ENCODE measurements around the gene HMGN3. TPM values are rescaled to one million over a fixed set of nuclear protein-coding genes. Genes with fewer than 3 reads are reported as not detected.

Gene HMGN3
- 40.4 and 71.4 TPM in 2 replicates for total RNA-seq

DNA sequence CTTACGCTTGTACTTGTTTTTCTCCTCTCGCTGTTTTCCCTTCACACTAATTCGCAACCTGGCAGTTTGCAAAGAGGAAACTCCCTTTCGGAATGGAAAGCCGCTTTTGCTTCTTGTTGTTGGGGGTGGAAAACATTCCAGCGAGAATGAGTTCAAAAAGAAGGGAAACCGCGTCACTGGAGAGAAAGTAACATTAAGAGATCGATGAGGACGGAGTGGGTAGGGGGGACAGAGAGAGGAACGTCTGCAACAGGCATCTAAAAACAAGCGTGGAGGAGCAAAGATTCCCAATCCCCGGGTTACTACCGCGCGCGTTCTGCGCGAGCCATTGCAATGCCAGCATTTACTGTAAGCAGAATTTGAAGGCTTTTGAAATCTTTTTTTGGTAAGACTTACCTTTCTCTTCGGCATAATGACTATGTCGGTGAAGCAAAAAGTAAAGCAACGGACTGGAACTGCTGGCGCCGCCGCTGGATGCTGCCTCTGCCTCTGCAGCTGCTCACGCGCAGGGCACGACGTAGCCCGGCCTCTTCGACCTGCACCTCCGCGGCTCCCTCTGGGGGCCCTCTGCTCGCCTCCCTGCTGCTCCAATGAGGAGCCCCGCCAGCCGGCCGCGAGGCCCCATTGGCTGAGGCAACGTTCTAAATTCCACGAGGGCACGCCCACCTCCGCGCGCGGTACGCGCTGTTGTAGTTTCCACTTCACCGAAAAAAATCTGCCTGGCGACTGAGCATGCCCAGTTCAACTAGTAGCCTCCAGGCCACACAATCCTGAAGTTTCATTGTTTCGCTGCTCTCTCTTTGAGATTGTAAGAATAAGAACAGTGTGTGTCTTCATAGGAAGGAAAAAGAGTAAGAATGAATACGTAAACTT, at the start of gene HMGN3:
TSS of gene HMGN3 (minus strand) at position 533 of the 873 bp plus-strand sequence.

Other genes starting within 250 kb of the HMGN3 start
- 10.5 and 11.2 TPM in 2 replicates for gene PHIP, start 156.4 kb downstream of the HMGN3 start, total RNA-seq

Data from cardiac atrium fibroblast (primary cell).